ENCODE results near the gene C2orf92. TPM values are rescaled to one million over a fixed set of nuclear protein-coding genes. Genes with fewer than 3 reads are reported as not detected.

C2orf92 gene
- total RNA-seq, 2 donors from 2014 or later, result 3.0 to 3.1 TPM

GRCh38 chr2:97719362-97720155 is 50.0 kb downstream of the C2orf92 start:
- Histone ChIP-seq H3K36me3 (no peaks in the 10 kb centered on the region), H3K4me3 (no peak overlapping the region), H3K27me3 (no peaks in the 10 kb centered on the region), H3K4me1 (no peaks in the 10 kb centered on the region), H3K9me3 (no peaks in the 10 kb centered on the region), H3K27ac (no peak overlapping the region)
- DNase-seq (ENCODE audit: low spot score), result no peak
- TF ChIP-seq, protein P1, sequence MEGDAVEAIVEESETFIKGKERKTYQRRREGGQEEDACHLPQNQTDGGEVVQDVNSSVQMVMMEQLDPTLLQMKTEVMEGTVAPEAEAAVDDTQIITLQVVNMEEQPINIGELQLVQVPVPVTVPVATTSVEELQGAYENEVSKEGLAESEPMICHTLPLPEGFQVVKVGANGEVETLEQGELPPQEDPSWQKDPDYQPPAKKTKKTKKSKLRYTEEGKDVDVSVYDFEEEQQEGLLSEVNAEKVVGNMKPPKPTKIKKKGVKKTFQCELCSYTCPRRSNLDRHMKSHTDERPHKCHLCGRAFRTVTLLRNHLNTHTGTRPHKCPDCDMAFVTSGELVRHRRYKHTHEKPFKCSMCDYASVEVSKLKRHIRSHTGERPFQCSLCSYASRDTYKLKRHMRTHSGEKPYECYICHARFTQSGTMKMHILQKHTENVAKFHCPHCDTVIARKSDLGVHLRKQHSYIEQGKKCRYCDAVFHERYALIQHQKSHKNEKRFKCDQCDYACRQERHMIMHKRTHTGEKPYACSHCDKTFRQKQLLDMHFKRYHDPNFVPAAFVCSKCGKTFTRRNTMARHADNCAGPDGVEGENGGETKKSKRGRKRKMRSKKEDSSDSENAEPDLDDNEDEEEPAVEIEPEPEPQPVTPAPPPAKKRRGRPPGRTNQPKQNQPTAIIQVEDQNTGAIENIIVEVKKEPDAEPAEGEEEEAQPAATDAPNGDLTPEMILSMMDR (IDR thresholded peaks at IDR 0.05), result no peak

DNA sequence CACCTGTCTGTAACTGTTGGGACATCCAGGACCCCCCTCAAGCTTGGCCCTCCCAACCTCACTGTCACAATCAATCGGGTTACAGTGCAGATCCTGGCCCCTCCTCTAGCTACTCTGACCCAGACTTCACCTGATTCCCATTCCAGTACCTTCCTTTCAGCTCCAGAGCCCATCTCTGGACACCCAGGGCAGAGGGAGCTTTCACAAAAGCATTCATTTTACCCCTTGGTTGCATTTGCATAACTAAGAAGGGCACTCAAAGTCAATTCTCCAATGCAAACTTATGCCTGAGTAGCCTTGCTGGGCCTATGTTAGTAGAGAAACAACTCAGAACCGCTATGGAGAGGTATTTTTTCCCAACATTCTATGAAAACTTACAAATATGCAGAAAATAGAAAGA is 51.2 kb downstream of the C2orf92 start:
- no peaks in the 10 kb centered on the region for H3K36me3 ChIP-seq
- no peaks in the 10 kb centered on the region for H3K9me3 ChIP-seq
- H3K27ac ChIP-seq, result no peak overlapping the region
- no peak for DNase-seq (ENCODE audit: low spot score)
- H3K4me3 ChIP-seq, result no peak overlapping the region
- peaks cover 0 to 2% of the 10 kb centered on the region in 2 donors for H3K4me1 ChIP-seq
- H3K27me3 ChIP-seq, result no peaks in the 10 kb centered on the region
- TF ChIP-seq, protein P1 (IDR thresholded peaks at IDR 0.05), result no peak

- no peak for DNase-seq (ENCODE audit: low spot score)
Measured at GRCh38 chr2:97722227-97722626, 52.7 kb downstream of the C2orf92 start.

DNA sequence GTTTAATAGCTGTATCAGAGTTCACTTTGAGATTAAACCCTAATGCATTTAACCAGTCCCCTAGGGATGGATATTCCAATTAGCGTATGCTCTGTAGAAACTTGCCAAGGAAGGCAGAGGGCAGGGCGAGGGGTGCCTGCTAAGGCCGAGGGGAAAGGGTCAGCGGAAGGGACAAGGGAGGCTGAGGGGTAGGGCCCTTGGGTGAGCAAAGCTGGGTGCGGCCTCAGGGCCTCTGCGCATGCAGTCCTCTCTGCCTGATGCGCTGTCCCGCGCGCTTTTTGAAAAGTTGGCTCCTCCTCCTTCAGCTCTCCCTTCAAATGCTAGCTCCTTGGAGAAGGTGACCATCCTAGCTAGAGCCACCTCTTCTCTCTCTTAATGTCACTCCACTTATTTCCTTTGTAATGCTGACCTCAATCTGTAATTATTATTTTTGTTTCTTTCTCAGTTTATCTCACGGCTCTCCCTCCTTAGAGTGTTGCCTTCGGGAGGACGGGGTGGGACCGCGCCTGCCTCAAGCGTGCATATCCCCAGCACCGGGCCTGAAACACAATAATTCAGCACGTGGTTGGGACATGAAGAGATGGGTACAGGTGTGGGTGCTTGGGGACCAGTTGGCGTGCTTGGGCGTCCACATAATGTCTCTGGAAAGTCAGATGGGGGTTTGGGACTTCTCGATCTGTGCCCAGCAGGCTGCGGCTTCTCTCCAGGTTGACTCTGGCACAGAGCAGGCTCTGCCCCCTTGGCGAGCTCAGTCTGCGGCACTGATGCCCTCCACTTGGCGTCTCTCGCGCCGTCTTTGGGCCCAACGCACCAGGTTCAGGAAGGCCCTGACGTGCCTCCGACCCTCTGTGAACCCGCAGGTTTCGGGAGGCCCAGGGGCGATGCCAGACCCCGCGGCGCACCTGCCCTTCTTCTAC is 53.9 kb downstream of the C2orf92 start:
- Histone ChIP-seq H3K36me3 (no peaks in the 10 kb centered on the region), H3K27me3 (no peaks in the 10 kb centered on the region), H3K9me3 (no peaks in the 10 kb centered on the region), H3K4me3 (no peak overlapping the region), H3K27ac (no peak overlapping the region), H3K4me1 (peaks cover 0 to 20% of the 10 kb centered on the region in 2 donors)
- DNase-seq (ENCODE audit: low spot score), result no peak
- TF ChIP-seq, protein P1 (IDR thresholded peaks at IDR 0.05), result no peak

More at GRCh38 chr2:97722227-97722626, 52.7 kb downstream of the C2orf92 start:
- TF ChIP-seq, protein P1 (IDR thresholded peaks at IDR 0.05), result no peak
- Histone ChIP-seq H3K27me3 (no peaks in the 10 kb centered on the region), H3K9me3 (no peaks in the 10 kb centered on the region), H3K36me3 (no peaks in the 10 kb centered on the region), H3K4me1 (peaks cover 0 to 9% of the 10 kb centered on the region in 2 donors), H3K27ac (no peak overlapping the region), H3K4me3 (no peak overlapping the region)

GRCh38 chr2:97724073-97724410 is 54.5 kb downstream of the C2orf92 start:
- Histone ChIP-seq H3K9me3 (no peaks in the 10 kb centered on the region), H3K27ac (no peak overlapping the region), H3K4me3 (no peak overlapping the region), H3K27me3 (no peaks in the 10 kb centered on the region), H3K4me1 (peaks cover 0 to 21% of the 10 kb centered on the region in 2 donors), H3K36me3 (no peaks in the 10 kb centered on the region)
- TF ChIP-seq, protein P1 (IDR thresholded peaks at IDR 0.05), result no peak
- DNase-seq (ENCODE audit: low spot score), result no peak

Measured in right atrium auricular region (tissue), 2 donors.